Heart left ventricle (tissue), 13 donors: ENCODE data around the gene ATP2A1.

Experiments used
- POLR2A ChIP-seq, 2 donors: fragments of 450-650 bp; IDR thresholded peaks; one replicate each; pipeline ENCODE4 v1.6.1; 2017; ENCODE audit warnings: antibody characterized with exemption in 2 of 2, mild to moderate bottlenecking in 2 of 2, moderate library complexity in 2 of 2
- TF ChIP-seq, protein P1 (sequence below), 12 donors: fragments of 200-600 bp; sonication (generic) in 4 of 12; IDR thresholded peaks; one replicate each; pipeline versions ENCODE4 v1.5.0 to v1.8.0; 2018 to 2022; ENCODE audit warnings: antibody characterized with exemption in 12 of 12, mild to moderate bottlenecking in 5 of 12
- donor health status: ischemic (EF 13 %, LVEDD 7.1; RV severe dilation, severe dysfunction).
- donor health status: DM: no; HTN: yes; CAD: no.
- donor health status: DM: no; HTN: no; CAD: no.
- donor health status: ischemic (EF 25% LVEDD 6.9; RV normal size, moderate dysfunction).
- donor health status: ischemic (EF 25% LVEDD 5.7; RV mildly dilated, moderate dysfunction).
- donor health status: ischemic (EF 35%, LVEDD 5.7; RV mildly dilated, moderate dysfunction).
- donor health status: nonischemic (EF 11% LVEDD 7.7; RV severe dilation, severe dysfunction).
- donor health status: DM: yes; HTN: yes; CAD: no.
- donor health status: PGD.
- donor health status: ischemic (EF 29% LVEDD 5.4; RV normal size, mild dysfunction).
- donor health status: nonischemic (EF 23%, LVEDD 6.1; RV moderate dilation, normal function).

- TF ChIP-seq, protein P1, sequence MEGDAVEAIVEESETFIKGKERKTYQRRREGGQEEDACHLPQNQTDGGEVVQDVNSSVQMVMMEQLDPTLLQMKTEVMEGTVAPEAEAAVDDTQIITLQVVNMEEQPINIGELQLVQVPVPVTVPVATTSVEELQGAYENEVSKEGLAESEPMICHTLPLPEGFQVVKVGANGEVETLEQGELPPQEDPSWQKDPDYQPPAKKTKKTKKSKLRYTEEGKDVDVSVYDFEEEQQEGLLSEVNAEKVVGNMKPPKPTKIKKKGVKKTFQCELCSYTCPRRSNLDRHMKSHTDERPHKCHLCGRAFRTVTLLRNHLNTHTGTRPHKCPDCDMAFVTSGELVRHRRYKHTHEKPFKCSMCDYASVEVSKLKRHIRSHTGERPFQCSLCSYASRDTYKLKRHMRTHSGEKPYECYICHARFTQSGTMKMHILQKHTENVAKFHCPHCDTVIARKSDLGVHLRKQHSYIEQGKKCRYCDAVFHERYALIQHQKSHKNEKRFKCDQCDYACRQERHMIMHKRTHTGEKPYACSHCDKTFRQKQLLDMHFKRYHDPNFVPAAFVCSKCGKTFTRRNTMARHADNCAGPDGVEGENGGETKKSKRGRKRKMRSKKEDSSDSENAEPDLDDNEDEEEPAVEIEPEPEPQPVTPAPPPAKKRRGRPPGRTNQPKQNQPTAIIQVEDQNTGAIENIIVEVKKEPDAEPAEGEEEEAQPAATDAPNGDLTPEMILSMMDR (IDR thresholded peaks at IDR 0.05): no peak
- peak in 1 of 2 donors; percentile 27 for TF ChIP-seq POLR2A (IDR thresholded peaks at IDR 0.05)
Measured at GRCh38 chr16:28924762-28925385, 46.6 kb downstream of the ATP2A1 start, which contains the start of gene RABEP2.
